Esophagus muscularis mucosa (tissue), 4 donors: ENCODE data around the gene XYLT2. TPM values are rescaled to one million over a fixed set of nuclear protein-coding genes. Genes with fewer than 3 reads are reported as not detected.

Source experiments
- DNase-seq: peaks from one replicate; pipeline ENCODE4 v3.0.0-alpha.2; 2017; ENCODE audit errors: extremely low spot score
- H3K27ac ChIP-seq, 4 donors: fragments of 200-600 bp; sonication (generic); replicated peaks in 1 of 4; 1 replicate in 3 of 4; 2 replicates in 1 of 4; pipeline ENCODE4 v1.5.1; 2016 to 2019; ENCODE audit warnings: mild to moderate bottlenecking in 1 of 4
- H3K27me3 ChIP-seq, 4 donors: fragments of 200-600 bp; sonication (generic); one replicate each; pipeline versions ENCODE4 v1.5.1 to v1.6.0; 2016 to 2019
- H3K36me3 ChIP-seq, 4 donors: fragments of 200-600 bp; sonication (generic); one replicate each; pipeline ENCODE4 v1.5.1; 2016 to 2019
- H3K4me1 ChIP-seq, 4 donors: fragments of 200-600 bp; sonication (generic); one replicate each; pipeline ENCODE4 v1.5.1; 2016 to 2019
- H3K4me3 ChIP-seq, 4 donors: fragments of 200-600 bp; sonication (generic); 1 replicate in 2 of 4; 2 replicates in 2 of 4; pipeline ENCODE4 v1.5.1; 2016 to 2019; ENCODE audit warnings: mild to moderate bottlenecking in 4 of 4, moderate library complexity in 1 of 4
- H3K9me3 ChIP-seq, 4 donors: fragments of 200-600 bp; sonication (generic); 1 replicate in 3 of 4; 2 replicates in 1 of 4; pipeline ENCODE4 v1.5.1; 2016 to 2019
- CTCF ChIP-seq, 3 experiments: fragments of 200-600 bp in 2 of 3; fragments of 450-650 bp in 1 of 3; sonication (generic) in 2 of 3; IDR thresholded peaks; one replicate each; pipeline ENCODE4 v1.5.1; 2017 to 2019; ENCODE audit warnings: antibody characterized with exemption in 3 of 3, mild to moderate bottlenecking in 2 of 3, moderate library complexity in 1 of 3
- EP300 ChIP-seq: sonication (generic); formaldehyde crosslinking; IDR thresholded peaks from one replicate; pipeline ENCODE4 v1.6.1; 2017; ENCODE audit warnings: antibody characterized with exemption
- POLR2A ChIP-seq: fragments of 450-650 bp; IDR thresholded peaks from one replicate; pipeline ENCODE4 v1.6.1; 2017; ENCODE audit warnings: antibody characterized with exemption, moderate library complexity, mild to moderate bottlenecking, low read depth
- POLR2AphosphoS5 ChIP-seq, 2 donors: sonication (generic); formaldehyde crosslinking; IDR thresholded peaks; one replicate each; pipeline ENCODE4 v1.6.1; 2017; ENCODE audit warnings: antibody characterized with exemption in 2 of 2
- WGBS: methylation state at CpG from one replicate; pipeline ENCODE4 v1.1.5; 2018; 5-methylcytosine and 5-hydroxymethylcytosine counted together
- intact Hi-C: fragments of 100-400 bp; cut with DNase I; formaldehyde crosslinking; loops from one replicate; pipeline ENCODE4 v1.15.1; 2023
- total RNA-seq, 4 donors: library from RNA; depleted of rRNA; stranded (reverse); fragments of >200 nt; gene quantifications; one replicate each; pipeline versions ENCODE4 v1.1.0 to v1.2.1, GENCODE V29; 2016

Gene XYLT2
- total RNA-seq, 4 donors from 2014 or later = 12.8 to 29.8 (median 26.0) TPM

- intact Hi-C loops = no loop called here
- TF ChIP-seq EP300 (no peak), POLR2A (no peak), POLR2AphosphoS5 (IDR thresholded peaks at IDR 0.05) (no peak), CTCF (IDR thresholded peaks at IDR 0.05) (no peak)
- no peaks in the 10 kb centered on the region for H3K36me3 ChIP-seq
- no peak overlapping the region for H3K27ac ChIP-seq
- no peak for DNase-seq
- H3K4me1 ChIP-seq = no peaks in the 10 kb centered on the region
- peaks cover 0 to 8% (median 0%) of the 10 kb centered on the region in 4 donors for H3K9me3 ChIP-seq
- H3K27me3 ChIP-seq = no peaks in the 10 kb centered on the region
- no peak overlapping the region for H3K4me3 ChIP-seq
Observed at GRCh38 chr17:50339381-50339780, 6.5 kb upstream of the XYLT2 start.

GRCh38 chr17:50344731-50345365, 1.1 kb upstream of the XYLT2 start:
- H3K27me3 ChIP-seq = no peaks in the 10 kb centered on the region
- no peak for DNase-seq
- TF ChIP-seq POLR2AphosphoS5 (IDR thresholded peaks at IDR 0.05) (no peak), EP300 (no peak)
- 72% methylated on average over 9 of the region's 13 CpGs for WGBS
- no peaks in the 10 kb centered on the region for H3K9me3 ChIP-seq
- intact Hi-C loops = no loop called here
- H3K36me3 ChIP-seq = no peaks in the 10 kb centered on the region
- peak overlapping the region in 1 of 4 donors; percentile 72 for H3K27ac ChIP-seq
- H3K4me3 ChIP-seq = peak overlapping the region in 1 of 4 donors; percentile 78
- H3K4me1 ChIP-seq = peaks cover 25 to 37% (median 37%) of the 10 kb centered on the region in 4 donors

- WGBS = 2% methylated on average over 36 of the region's 57 CpGs
- H3K4me1 ChIP-seq = peaks cover 25 to 38% (median 37%) of the 10 kb centered on the region in 4 donors
- no peaks in the 10 kb centered on the region for H3K36me3 ChIP-seq
- intact Hi-C loops = no loop called here
- DNase-seq = no peak
- H3K27me3 ChIP-seq = no peaks in the 10 kb centered on the region
- peak overlapping the region; percentile 69 to 79 (median 73) for H3K27ac ChIP-seq
- peak overlapping the region; percentile 78 to 99 (median 82) for H3K4me3 ChIP-seq
- TF ChIP-seq CTCF (IDR thresholded peaks at IDR 0.05) (no peak), POLR2AphosphoS5 (IDR thresholded peaks at IDR 0.05) (peak in 1 of 2 donors; percentile 4), EP300 (no peak)
- H3K9me3 ChIP-seq = no peaks in the 10 kb centered on the region
Observed at GRCh38 chr17:50346313-50347116, 589 bp downstream of the XYLT2 start.

GRCh38 chr17:50347117-50347893, 1.4 kb downstream of the XYLT2 start:
- Histone ChIP-seq H3K36me3 (peaks cover 0 to under 1% (median 0%) of the 10 kb centered on the region in 4 donors), H3K9me3 (no peaks in the 10 kb centered on the region), H3K27ac (peak overlapping the region; percentile 20 to 74 (median 70)), H3K4me1 (peaks cover 25 to 46% (median 45%) of the 10 kb centered on the region in 4 donors), H3K4me3 (peak overlapping the region; percentile 78 to 99 (median 82)), H3K27me3 (no peaks in the 10 kb centered on the region)
- intact Hi-C loops = no loop called here
- TF ChIP-seq EP300 (no peak), POLR2A (no peak), CTCF (IDR thresholded peaks at IDR 0.05) (no peak), POLR2AphosphoS5 (IDR thresholded peaks at IDR 0.05) (no peak)
- DNase-seq = no peak
- 35% methylated on average over 7 of the region's 17 CpGs for WGBS

GRCh38 chr17:50347894-50348291, 2.0 kb downstream of the XYLT2 start:
- Histone ChIP-seq H3K27me3 (no peaks in the 10 kb centered on the region), H3K4me3 (no peak overlapping the region), H3K36me3 (peaks cover 0 to 7% (median 0%) of the 10 kb centered on the region in 4 donors), H3K9me3 (no peaks in the 10 kb centered on the region), H3K4me1 (peaks cover 25 to 52% (median 50%) of the 10 kb centered on the region in 4 donors), H3K27ac (no peak overlapping the region)
- DNase-seq = no peak
- 72% methylated on average over 3 of the region's 3 CpGs for WGBS
- intact Hi-C loops = no loop called here
- TF ChIP-seq POLR2AphosphoS5 (IDR thresholded peaks at IDR 0.05) = no peak
- no peak for TF ChIP-seq CTCF (IDR thresholded peaks at IDR 0.05)
- no peak for TF ChIP-seq POLR2A
- TF ChIP-seq EP300 = no peak
